NCI-H510A (cell line): ENCODE measurements around the gene TRMT10C.
A peak's percentile ranks its signal among the peaks of the same experiment; 100 is the strongest.
"Not testable (repeated sequence)": the region's sequence is repeated elsewhere in the genome, so short reads cannot be mapped to it uniquely, and the experiment has no call there.

ENCODE experiments used
- DNase-seq: peaks from one replicate; lab custom pipeline; 2025; lab: John Stamatoyannopoulos, UW

The TRMT10C gene

GRCh38 chr3:101561630-101562328 is at the start of gene TRMT10C:
TRMT10C (plus strand) TSS chr3:101561868; CDS start chr3:101564782, 2,914 bp downstream.
- DNase-seq = peak; percentile 57

DNA sequence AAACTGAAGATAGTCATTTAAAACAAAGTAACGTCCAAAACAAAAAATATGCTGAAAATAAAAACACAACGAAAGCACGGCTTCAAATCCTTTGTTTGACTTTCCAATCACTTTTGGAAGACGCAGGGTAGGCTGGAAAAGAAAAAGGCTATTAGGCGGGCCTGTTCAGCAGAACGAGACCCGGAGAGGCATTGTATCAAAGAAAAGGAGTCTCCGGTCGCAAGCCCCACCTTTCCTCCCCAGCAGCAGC is 49.3 kb upstream of the TRMT10C start:
- DNase-seq = no peak

- peak; percentile 41 for DNase-seq
Observed at GRCh38 chr3:101512646-101513418, 48.8 kb upstream of the TRMT10C start, which contains the start of gene SENP7. SENP7 (minus strand) TSS chr3:101513212; CDS start chr3:101513130, 82 bp downstream.

DNA sequence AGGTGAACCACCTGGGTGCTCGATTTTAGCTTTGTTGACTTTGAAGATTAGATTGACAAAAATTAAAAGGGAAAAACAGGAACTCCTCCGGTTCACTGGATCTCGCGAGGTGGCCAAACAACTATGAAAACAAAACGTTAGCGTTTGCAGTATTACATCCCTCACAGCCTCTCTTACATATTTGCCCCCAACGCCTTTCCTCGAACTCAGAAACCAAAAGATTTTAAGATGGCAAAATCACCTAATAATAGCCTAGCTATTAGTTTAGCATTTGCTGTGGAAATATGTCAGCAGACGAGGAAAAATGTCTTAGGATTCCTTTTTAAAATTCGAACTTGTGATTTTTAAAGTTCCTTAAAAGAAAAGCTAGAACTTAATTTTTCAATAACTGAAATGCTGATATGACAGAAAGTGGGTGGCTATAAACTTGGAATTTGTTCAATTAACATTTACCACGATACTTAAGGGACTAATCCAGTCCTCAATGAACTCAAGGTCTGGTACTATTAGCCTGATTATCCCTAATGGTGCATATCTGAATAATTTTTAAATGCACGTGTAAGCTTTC is 48.2 kb upstream of the TRMT10C start:
- no peak for DNase-seq

DNA sequence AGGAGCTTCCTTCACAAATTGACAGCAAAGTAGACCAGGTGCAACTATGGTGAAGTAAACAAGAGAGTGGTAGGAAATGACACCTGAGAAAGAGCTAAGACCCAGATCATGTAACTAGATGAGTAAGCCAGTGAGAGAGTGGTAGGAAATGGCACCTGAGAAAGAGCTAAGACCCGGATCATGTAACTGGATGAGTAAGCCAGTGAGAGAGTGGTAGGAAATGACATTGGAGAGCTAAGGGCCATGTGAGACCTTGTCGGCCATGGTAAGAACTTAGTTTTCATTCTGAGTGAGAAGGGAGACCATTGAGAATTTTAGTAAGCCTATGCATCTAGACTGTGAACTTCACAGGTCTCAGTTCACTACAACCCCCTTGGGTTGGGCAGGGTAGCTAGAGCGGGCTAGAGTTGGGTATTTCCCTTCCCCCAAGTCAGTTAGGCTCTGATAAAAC is 43.2 kb upstream of the TRMT10C start:
- peak; percentile 3 for DNase-seq

GRCh38 chr3:101519685-101520365 is 41.8 kb upstream of the TRMT10C start:
- DNase-seq = no peak

DNA sequence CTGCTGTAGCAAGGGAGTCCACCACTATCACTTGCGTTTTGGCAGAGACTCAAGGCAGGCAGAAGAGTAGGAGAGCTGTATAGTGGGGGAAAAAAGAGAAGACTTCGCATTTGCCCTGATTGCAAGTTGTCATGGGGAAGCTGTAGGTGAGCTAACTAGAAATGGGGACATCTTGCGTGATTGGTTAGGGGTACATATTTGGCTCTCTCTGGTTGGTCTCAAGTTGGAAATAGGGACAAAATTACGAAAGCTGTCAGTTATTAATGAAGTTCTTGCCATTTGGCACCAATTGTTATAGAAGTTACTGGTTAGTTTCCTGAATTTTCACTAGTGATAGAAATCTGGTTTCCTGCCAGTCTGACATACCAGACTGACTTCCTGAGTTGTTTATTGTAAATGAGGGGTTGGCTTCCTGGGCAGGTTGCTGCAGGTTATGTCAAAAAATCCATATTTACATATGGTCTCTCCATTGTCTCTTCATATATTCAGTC is 40.4 kb upstream of the TRMT10C start:
- no peak for DNase-seq

- DNase-seq = no peak
Observed at GRCh38 chr3:101527441-101527840, 34.2 kb upstream of the TRMT10C start.

- DNase-seq = no peak
Observed at GRCh38 chr3:101527906-101528305, 33.8 kb upstream of the TRMT10C start.

DNA sequence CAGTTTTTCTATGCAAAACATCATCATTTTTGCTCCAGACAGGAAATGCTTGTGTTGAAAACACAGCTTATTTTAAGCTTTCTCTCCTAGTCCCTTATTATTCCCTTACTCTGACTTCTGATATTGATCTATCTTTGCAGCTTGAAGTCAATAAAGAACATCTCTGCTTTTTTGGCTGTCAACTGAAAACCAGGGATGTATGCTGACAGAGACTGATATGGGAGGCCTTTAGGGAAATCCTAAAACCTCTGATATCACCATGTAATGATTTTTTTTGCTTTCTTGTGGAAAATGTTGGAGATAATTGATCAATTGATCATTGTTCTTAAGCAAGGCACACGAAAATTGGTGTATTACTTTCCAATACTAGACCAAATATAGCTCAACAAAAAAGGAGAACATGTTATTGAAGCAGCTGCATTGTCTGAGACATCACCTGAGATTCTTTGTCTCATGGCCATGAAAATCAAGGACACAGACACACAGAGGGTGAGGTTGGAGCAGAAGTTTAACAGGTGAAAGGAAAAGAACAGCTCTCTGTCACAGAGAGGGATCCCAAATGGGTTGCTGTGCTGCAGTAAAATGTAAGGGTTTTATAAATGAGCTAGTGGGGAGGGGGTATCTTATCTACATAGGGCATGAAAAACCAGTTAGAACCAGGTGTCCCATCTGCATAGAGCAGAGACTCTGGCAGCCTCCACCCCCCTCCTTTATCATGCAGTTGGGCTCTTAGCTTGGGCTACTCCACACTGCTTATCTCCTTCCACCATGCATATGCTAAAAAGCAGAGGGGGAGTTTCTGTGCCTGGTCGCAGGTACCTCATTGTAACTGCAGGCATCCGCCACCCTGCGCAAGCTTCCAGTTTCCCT is 31.6 kb upstream of the TRMT10C start:
- no peak for DNase-seq

DNA sequence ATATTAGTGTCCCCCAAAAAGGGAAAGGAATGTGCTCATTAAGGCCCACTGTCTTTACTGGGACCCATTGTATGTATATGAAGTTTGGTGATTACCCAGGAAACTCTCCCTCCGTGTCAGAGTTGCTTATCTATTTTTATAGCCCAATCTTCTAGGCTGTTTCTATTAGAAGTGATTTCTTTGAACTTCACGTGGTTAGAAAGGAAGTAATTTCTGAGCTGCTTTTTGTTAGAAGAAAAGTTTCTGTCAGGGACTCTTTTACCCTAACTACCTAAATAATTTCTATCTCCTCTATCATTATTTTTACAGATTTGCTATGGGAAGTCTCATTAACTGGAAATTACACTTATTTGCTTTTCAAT is 31.0 kb upstream of the TRMT10C start:
- DNase-seq = no peak

DNA sequence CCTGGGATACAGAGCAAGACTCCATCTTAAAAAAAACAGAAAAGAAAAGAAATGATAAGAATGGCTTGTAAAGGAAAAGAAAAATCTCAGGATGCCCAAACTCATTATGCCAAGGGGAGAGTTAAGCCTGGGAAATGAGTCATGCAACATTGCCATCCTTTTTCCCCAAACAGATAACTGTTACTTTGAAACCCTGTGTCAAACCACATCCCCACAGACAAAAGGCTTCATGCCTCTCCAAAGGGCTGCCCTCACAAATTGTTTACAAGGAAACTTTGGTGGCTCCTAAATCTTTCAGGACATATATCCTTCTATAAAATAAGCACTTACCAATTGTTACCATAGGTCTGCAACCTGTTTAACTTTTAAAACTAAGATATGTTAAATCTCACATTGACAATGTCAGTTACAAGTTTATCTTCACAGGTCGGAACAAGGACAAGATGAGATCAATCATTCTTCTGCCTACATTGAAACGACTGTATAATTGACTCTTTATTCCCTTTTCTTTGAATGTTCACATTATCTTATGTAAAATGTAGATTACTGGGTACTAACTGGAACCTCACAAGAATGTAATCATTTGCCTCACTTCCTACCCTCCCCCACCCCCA is 30.1 kb upstream of the TRMT10C start:
- DNase-seq = no peak

DNA sequence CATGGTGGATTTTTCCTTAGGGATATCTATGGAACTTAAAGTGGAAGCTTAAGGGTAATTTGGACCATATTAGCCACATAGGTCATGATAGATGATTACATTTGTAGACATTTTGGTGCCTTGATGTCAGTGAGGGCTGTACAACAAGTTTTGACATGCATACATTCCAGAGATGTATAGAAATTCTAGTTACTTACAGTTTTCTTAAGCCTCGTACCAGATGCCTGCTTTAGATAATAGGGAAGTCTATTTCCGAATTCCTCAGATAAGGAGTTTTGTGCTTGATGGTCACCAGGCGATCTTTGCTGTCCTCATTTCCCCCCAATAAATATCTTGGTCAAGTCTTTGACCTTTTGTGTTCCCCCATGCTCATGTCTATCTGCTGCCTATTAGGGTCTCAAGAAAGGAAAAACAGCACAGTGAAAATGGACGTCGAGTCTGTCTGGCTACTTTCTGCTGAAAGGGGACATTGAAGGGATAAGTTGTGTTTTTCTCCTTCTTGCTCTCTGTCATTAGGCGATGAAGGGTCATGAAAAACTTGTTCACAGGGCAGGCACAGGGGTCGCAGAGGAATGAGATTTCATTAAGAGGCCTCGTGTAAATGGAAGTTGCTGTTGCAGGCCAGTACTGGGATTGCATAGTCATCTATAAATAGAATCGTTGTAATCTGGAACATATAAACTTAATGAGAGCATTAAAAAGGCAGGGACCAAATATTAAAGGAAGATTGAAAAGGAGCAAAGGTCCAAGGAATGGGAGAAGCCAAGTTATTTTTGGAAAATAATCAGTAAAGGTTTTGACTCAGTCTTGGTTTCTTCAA is 28.7 kb upstream of the TRMT10C start:
- DNase-seq = no peak

DNA sequence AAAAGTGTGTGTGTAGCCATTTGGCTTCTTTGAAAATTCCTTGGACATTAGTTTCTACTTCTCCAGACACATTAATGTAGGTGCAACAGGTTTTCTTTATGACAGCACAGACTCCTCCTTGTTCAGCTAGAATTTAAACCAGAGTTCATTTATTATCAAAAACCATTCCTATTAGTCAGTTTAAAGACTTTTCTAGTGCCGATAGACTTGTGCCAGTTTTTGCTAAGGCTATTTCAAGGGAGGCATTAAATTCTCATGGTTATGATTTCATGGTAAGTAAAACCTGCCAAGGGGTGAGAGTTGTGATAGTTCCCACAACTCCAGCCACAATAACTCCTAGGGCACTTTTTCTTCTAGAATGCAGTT is 28.1 kb upstream of the TRMT10C start:
- DNase-seq = no peak

DNA sequence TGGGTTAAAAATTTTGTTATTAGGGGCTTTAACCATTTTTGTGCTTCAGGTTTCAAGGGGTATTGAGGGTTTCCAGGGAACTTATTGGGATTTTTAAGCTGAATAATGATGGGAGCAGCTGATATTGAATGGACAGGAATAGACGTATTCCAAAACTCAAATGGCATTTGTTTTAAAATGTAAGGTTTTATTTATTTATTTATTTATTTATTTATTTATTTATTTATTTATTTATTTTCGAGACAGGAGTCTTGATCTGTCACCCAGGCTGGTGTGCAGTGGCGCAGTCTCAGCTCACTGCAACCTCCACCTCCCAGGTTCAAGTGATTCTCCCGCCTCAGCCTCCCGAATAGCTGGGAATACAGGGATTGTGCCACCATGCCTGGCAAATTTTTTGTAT is 26.4 kb upstream of the TRMT10C start:
- no peak for DNase-seq

- DNase-seq = no peak
Observed at GRCh38 chr3:101536266-101536665, 25.4 kb upstream of the TRMT10C start.

- not testable (repeated sequence) for DNase-seq
Observed at GRCh38 chr3:101536955-101537354, 24.7 kb upstream of the TRMT10C start.

DNA sequence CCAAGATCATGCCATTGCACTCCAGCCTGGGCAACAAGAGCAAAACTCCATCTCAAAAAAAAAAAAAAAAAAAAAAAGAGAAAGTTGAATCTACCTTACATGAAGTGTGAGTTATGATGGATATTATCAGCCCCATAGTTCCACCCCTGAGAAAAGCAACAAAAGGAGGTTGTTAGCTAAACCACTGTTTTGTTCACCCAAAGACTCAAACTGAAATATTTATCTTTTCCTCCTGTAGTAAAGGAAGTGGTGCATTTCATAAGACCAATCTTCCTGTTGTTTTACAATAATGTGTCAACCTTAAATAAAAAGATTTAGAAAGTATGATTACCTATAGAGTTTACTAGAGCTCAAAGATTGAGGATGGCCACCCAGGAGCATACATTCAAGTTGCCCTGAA is 18.7 kb upstream of the TRMT10C start:
- no peak for DNase-seq

DNA sequence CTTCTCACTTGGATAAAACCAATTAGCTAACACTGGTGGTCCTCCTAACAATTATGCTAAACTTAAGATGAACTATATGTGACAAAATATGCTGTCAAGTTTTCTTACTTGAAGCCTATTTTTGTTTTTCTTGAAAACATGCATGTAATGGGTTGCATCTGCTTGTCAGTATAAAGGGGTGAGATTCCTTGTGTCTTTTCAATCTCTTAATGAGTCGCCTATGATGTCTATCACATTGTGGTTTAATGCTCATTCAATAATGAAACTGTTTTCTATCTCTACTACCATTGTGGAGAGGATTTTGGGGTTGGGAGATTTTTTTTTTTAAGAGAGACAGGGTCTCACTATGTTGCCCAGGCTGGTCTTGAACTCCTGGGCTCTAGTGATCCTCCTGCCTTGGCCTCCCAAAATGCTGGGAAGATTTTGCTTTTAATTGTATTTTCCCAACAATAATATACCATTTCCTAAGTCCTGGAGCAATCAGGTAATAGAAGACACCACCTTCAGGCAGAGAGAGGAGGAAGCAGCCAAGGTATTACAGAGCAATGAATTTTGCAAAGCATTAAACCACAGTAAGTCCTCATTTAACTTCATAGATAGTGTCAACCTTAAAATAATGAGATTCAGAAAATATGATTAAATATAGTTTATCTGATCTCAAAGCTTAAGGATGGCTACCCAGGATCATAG is 17.4 kb upstream of the TRMT10C start:
- DNase-seq = no peak
